ENCODE measurements around the gene GPR156.

- TF ChIP-seq, protein P1, sequence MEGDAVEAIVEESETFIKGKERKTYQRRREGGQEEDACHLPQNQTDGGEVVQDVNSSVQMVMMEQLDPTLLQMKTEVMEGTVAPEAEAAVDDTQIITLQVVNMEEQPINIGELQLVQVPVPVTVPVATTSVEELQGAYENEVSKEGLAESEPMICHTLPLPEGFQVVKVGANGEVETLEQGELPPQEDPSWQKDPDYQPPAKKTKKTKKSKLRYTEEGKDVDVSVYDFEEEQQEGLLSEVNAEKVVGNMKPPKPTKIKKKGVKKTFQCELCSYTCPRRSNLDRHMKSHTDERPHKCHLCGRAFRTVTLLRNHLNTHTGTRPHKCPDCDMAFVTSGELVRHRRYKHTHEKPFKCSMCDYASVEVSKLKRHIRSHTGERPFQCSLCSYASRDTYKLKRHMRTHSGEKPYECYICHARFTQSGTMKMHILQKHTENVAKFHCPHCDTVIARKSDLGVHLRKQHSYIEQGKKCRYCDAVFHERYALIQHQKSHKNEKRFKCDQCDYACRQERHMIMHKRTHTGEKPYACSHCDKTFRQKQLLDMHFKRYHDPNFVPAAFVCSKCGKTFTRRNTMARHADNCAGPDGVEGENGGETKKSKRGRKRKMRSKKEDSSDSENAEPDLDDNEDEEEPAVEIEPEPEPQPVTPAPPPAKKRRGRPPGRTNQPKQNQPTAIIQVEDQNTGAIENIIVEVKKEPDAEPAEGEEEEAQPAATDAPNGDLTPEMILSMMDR (IDR thresholded peaks at IDR 0.05; ENCODE audit: insufficient read depth, low read length): no peak
- TF ChIP-seq POLR2AphosphoS5 (IDR thresholded peaks at IDR 0.05; ENCODE audit: low read depth) (no peak), SPI1 (IDR thresholded peaks at IDR 0.05; ENCODE audit: borderline replicate concordance, low read depth) (no peak), GABPA (IDR thresholded peaks at IDR 0.05; ENCODE audit: low read depth) (no peak)
- TF ChIP-seq, protein P2, sequence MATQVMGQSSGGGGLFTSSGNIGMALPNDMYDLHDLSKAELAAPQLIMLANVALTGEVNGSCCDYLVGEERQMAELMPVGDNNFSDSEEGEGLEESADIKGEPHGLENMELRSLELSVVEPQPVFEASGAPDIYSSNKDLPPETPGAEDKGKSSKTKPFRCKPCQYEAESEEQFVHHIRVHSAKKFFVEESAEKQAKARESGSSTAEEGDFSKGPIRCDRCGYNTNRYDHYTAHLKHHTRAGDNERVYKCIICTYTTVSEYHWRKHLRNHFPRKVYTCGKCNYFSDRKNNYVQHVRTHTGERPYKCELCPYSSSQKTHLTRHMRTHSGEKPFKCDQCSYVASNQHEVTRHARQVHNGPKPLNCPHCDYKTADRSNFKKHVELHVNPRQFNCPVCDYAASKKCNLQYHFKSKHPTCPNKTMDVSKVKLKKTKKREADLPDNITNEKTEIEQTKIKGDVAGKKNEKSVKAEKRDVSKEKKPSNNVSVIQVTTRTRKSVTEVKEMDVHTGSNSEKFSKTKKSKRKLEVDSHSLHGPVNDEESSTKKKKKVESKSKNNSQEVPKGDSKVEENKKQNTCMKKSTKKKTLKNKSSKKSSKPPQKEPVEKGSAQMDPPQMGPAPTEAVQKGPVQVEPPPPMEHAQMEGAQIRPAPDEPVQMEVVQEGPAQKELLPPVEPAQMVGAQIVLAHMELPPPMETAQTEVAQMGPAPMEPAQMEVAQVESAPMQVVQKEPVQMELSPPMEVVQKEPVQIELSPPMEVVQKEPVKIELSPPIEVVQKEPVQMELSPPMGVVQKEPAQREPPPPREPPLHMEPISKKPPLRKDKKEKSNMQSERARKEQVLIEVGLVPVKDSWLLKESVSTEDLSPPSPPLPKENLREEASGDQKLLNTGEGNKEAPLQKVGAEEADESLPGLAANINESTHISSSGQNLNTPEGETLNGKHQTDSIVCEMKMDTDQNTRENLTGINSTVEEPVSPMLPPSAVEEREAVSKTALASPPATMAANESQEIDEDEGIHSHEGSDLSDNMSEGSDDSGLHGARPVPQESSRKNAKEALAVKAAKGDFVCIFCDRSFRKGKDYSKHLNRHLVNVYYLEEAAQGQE (IDR thresholded peaks at IDR 0.05; ENCODE audit: insufficient replicate concordance, low read depth): no peak
These were observed 102.2 kb downstream of the GPR156 start for GRCh38 chr3:120182613-120183511.
